Testis (tissue), 2 donors: ENCODE data around the gene PNKP.

Source experiments
- CTCF ChIP-seq, 3 experiments: fragments of 450-650 bp in 2 of 3; fragments of 200-600 bp in 1 of 3; sonication (generic) in 1 of 3; IDR thresholded peaks; one replicate each; pipeline ENCODE4 v1.5.1; 2016 to 2019; ENCODE audit warnings: antibody characterized with exemption in 3 of 3, mild to moderate bottlenecking in 2 of 3, moderate library complexity in 1 of 3
- POLR2A ChIP-seq: fragments of 450-650 bp; IDR thresholded peaks from one replicate; pipeline ENCODE4 v1.6.1; 2017; ENCODE audit warnings: antibody characterized with exemption, mild to moderate bottlenecking, moderate library complexity

- TF ChIP-seq CTCF (IDR thresholded peaks at IDR 0.05) (no peak), POLR2A (no peak)
Measured at GRCh38 chr19:49892716-49893115, 25.3 kb upstream of the PNKP start.
